SK-N-SH (cell line): Measurements from ENCODE around the gene TFAP2D. TPM values are rescaled to one million over a fixed set of nuclear protein-coding genes. Genes with fewer than 3 reads are reported as not detected.

Experiments
- CTCF ChIA-PET: fragments of 300-600, 350-600 bp; formaldehyde crosslinking; extraction: SDS; loops from one replicate; lab custom pipeline; 2021; lab: Yijun Ruan, JAX
- POLR2A ChIA-PET: fragments of 350-600 bp; sonication (Branson Sonifier 250); formaldehyde crosslinking; extraction: SDS; loops from one replicate; lab custom pipeline; 2020; ENCODE audit warnings: antibody characterized with exemption, inconsistent platforms; lab: Yijun Ruan, JAX
- DNase-seq: peaks from one replicate; pipeline ENCODE4 v3.0.0; 2012
- H2AFZ ChIP-seq: fragments of 200-600 bp; sonication (generic); 2 replicates; pipeline ENCODE4 v1.8.1; 2016; ENCODE audit warnings: antibody characterized with exemption, mild to moderate bottlenecking, low read depth
- H3F3A ChIP-seq: fragments of 200-600 bp; sonication (generic); replicated peaks from 2 replicates; pipeline ENCODE3; 2016; ENCODE audit warnings: antibody characterized with exemption, mild to moderate bottlenecking; ENCODE audit not compliant: insufficient read depth
- H3K27ac ChIP-seq, 2 experiments: fragments of 200-500 bp in 1 of 2; fragments of 200-600 bp in 1 of 2; sonication (Bioruptor generic) in 1 of 2; sonication (generic), shearing (Covaris generic) in 1 of 2; 2 replicates each; pipeline versions ENCODE4 v1.5.1 to v1.6.1; 2014 to 2016; ENCODE audit warnings: low read depth in 2 of 2, inconsistent platforms in 1 of 2, low read length in 1 of 2, mild to moderate bottlenecking in 1 of 2, mixed read lengths in 1 of 2
- H3K27me3 ChIP-seq: fragments of 200-600 bp; sonication (generic), shearing (Covaris generic); 2 replicates; pipeline ENCODE4 v1.6.1; 2016; ENCODE audit warnings: mixed run types; ENCODE audit not compliant: insufficient read depth
- H3K36me3 ChIP-seq, 2 experiments: fragments of 200-500 bp in 1 of 2; fragments of 200-600 bp in 1 of 2; sonication (Bioruptor generic) in 1 of 2; sonication (generic) in 1 of 2; replicated peaks in 1 of 2; 2 replicates each; pipeline versions ENCODE3 to v1.5.1; 2014 to 2016; ENCODE audit warnings: low read length in 1 of 2, mild to moderate bottlenecking in 1 of 2; ENCODE audit not compliant: insufficient read depth in 2 of 2, control insufficient read depth in 1 of 2
- H3K4me1 ChIP-seq, 2 experiments: fragments of 200-500 bp in 1 of 2; fragments of 200-600 bp in 1 of 2; sonication (Bioruptor generic) in 1 of 2; sonication (generic), shearing (Covaris generic) in 1 of 2; 2 replicates each; pipeline versions ENCODE4 v1.5.1 to v1.6.1; 2014 to 2016; ENCODE audit warnings: low read depth in 1 of 2, low read length in 1 of 2, mixed run types in 1 of 2; ENCODE audit not compliant: insufficient read depth in 2 of 2, control insufficient read depth in 1 of 2
- H3K4me2 ChIP-seq: fragments of 200-600 bp; sonication (generic), shearing (Covaris generic); 2 replicates; pipeline ENCODE4 v1.6.1; 2017; ENCODE audit warnings: mixed run types
- H3K4me3 ChIP-seq, 2 experiments: fragments of 200-500 bp in 1 of 2; fragments of 200-600 bp in 1 of 2; sonication (Bioruptor generic) in 1 of 2; sonication (generic), shearing (Covaris generic) in 1 of 2; 2 replicates each; pipeline versions ENCODE4 v1.5.1 to v1.8.1; 2014 to 2016; ENCODE audit warnings: low read depth in 2 of 2, inconsistent platforms in 1 of 2, low read length in 1 of 2, mild to moderate bottlenecking in 1 of 2, mixed read lengths in 1 of 2, moderate library complexity in 1 of 2
- H3K79me2 ChIP-seq: fragments of 200-600 bp; sonication (generic); 2 replicates; pipeline ENCODE4 v1.8.1; 2017; ENCODE audit warnings: mild to moderate bottlenecking; ENCODE audit not compliant: insufficient read depth
- H3K9ac ChIP-seq: fragments of 200-600 bp; sonication (generic); 2 replicates; pipeline ENCODE4 v1.6.1; 2017; ENCODE audit warnings: mixed run types
- H3K9me2 ChIP-seq: fragments of 200-600 bp; sonication (generic); 2 replicates; pipeline ENCODE4 v1.6.1; 2017; ENCODE audit warnings: mixed run types
- H3K9me3 ChIP-seq: fragments of 200-600 bp; sonication (generic); 2 replicates; pipeline ENCODE4 v1.6.1; 2017; ENCODE audit warnings: mixed run types, mild to moderate bottlenecking, moderate library complexity
- H4K20me1 ChIP-seq: fragments of 200-600 bp; sonication (generic); 2 replicates; pipeline ENCODE4 v1.6.1; 2017; ENCODE audit warnings: mild to moderate bottlenecking, mixed run types; ENCODE audit not compliant: insufficient read depth
- EP300 ChIP-seq, 2 experiments: IDR thresholded peaks; 2 replicates each; pipeline versions ENCODE4 v1.4.0 to v1.6.1; 2012; ENCODE audit warnings: borderline replicate concordance in 1 of 2, low read depth in 1 of 2, low read length in 1 of 2
- FOXJ3 ChIP-seq: sonication (generic); formaldehyde crosslinking; IDR thresholded peaks from 2 replicates; pipeline ENCODE4 v1.5.1; 2020; ENCODE audit warnings: mild to moderate bottlenecking, missing genetic modification reagents
- FOXM1 ChIP-seq: IDR thresholded peaks from 2 replicates; pipeline ENCODE4 v1.4.0; 2012; ENCODE audit warnings: low read depth, mild to moderate bottlenecking
- MAX ChIP-seq: IDR thresholded peaks from 2 replicates; pipeline ENCODE4 v1.4.0; 2012; ENCODE audit warnings: low read depth
- MXI1 ChIP-seq: IDR thresholded peaks from 2 replicates; pipeline ENCODE4 v1.6.1; 2012; ENCODE audit warnings: mild to moderate bottlenecking, low read depth, low read length, improper control_type of control experiment
- POLR2AphosphoS5 ChIP-seq: IDR thresholded peaks from 2 replicates; pipeline ENCODE4 v1.6.1; 2012; ENCODE audit warnings: low read depth, low read length
- REST ChIP-seq: IDR thresholded peaks from 2 replicates; pipeline ENCODE4 v1.6.1; 2012; ENCODE audit warnings: mild to moderate bottlenecking, low read depth, low read length, moderate library complexity
- SIN3A ChIP-seq: IDR thresholded peaks from 2 replicates; pipeline ENCODE4 v1.6.1; 2012; ENCODE audit warnings: low read depth, mild to moderate bottlenecking, low read length, moderate library complexity, borderline replicate concordance
- USF1 ChIP-seq: IDR thresholded peaks from 2 replicates; pipeline ENCODE4 v1.4.0; 2012; ENCODE audit warnings: low read depth, borderline replicate concordance
- USF2 ChIP-seq: fragments of 150-350 bp; IDR thresholded peaks from 2 replicates; pipeline ENCODE4 v1.6.1; 2017; ENCODE audit warnings: antibody characterized with exemption, low read length, low read depth, borderline replicate concordance
- WGBS: methylation state at CpG from one replicate; pipeline ENCODE4 v1.1.6; 2017; ENCODE audit warnings: low lambda C conversion rate; 5-methylcytosine and 5-hydroxymethylcytosine counted together
- polyA plus RNA-seq, 3 experiments: library from polyadenylated mRNA; depleted of rRNA; stranded (reverse); fragments of >200 nt; gene quantifications; 2 replicates each; pipeline ENCODE4 v1.2.3, GENCODE V29; 2012
- TF ChIP-seq, protein P1 (sequence below): IDR thresholded peaks from 2 replicates; pipeline ENCODE4 v1.4.0; 2012; ENCODE audit warnings: low read depth, borderline replicate concordance

TFAP2D gene
- polyA plus RNA-seq, 1 of the 3 experiments (the other 2 are of a cell fraction), result not detected

DNA sequence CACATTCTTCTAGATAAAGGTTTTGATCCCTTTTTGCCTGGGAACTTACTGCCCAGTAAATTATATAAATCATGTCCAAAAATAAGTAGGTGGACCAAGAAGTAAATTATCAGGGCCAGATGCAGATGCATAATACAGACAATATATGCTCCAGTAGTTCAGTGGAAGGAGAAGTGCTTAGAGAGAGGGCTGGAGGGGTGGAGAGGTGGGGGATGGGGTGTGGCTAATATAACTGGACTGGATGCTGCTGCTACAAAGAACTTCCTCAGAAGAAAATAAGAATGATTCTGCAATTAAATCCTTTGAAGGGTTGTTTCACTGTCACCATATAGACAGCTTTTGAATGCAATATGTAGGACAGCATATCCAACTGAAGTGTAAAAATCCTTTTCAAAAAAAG, 14.8 kb upstream of the TFAP2D start (continued):
- TF ChIP-seq, protein P1, sequence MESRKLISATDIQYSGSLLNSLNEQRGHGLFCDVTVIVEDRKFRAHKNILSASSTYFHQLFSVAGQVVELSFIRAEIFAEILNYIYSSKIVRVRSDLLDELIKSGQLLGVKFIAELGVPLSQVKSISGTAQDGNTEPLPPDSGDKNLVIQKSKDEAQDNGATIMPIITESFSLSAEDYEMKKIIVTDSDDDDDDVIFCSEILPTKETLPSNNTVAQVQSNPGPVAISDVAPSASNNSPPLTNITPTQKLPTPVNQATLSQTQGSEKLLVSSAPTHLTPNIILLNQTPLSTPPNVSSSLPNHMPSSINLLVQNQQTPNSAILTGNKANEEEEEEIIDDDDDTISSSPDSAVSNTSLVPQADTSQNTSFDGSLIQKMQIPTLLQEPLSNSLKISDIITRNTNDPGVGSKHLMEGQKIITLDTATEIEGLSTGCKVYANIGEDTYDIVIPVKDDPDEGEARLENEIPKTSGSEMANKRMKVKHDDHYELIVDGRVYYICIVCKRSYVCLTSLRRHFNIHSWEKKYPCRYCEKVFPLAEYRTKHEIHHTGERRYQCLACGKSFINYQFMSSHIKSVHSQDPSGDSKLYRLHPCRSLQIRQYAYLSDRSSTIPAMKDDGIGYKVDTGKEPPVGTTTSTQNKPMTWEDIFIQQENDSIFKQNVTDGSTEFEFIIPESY, result no peak
- TF ChIP-seq POLR2AphosphoS5 (no peak), REST (no peak), USF1 (no peak), SIN3A (no peak)
- TF ChIP-seq, all 33 proteins: peak for 0

- Histone ChIP-seq H2AFZ (no peak overlapping the region), H3K9me3 (no peaks in the 10 kb centered on the region), H3K4me1 (peaks cover 0 to 6% of the 10 kb centered on the region in 2 experiments; a peak in 2 of 4 replicates), H3K27me3 (no peaks in the 10 kb centered on the region), H3K9ac (no peak overlapping the region), H3F3A (no peaks in the 10 kb centered on the region), H3K79me2 (no peaks in the 10 kb centered on the region), H3K4me3 (no peak overlapping the region), H3K9me2 (no peaks in the 10 kb centered on the region), H4K20me1 (no peaks in the 10 kb centered on the region), H3K36me3 (no peaks in the 10 kb centered on the region), H3K4me2 (no peak overlapping the region), H3K27ac (no peak overlapping the region)
- TF ChIP-seq MAX, result peak; percentile 50; the same call in 1 of the 2 replicates
- peak; percentile 90 for TF ChIP-seq REST
- TF ChIP-seq, protein P1, result no peak
- no peak for TF ChIP-seq FOXJ3 (CRISPR knock-in tag)
- no peak for TF ChIP-seq USF2
- TF ChIP-seq EP300 (IDR thresholded peaks at IDR 0.05; ENCODE audit: borderline replicate concordance in 1 of 2, low read depth in 1 of 2, low read length in 1 of 2), result peak in 1 of 2 experiments; percentile 53; a peak in 1 of 4 replicates
- no peak for TF ChIP-seq FOXM1
- peak; percentile 61 for TF ChIP-seq MXI1
- DNase-seq, result no peak
- CTCF ChIA-PET, result interaction anchor here (1.2 to 1.9 kb wide), 4 partner anchors 43 to 96 kb away, joined by 3 to 5 read pairs (median 4); no protein-coding TSS in a partner anchor
- 6% methylated on average over 11 of the region's 11 CpGs for WGBS
- POLR2A ChIA-PET, result no interaction called here
Measured at GRCh38 chr6:50699051-50699775, 14.1 kb upstream of the TFAP2D start.
